GM11168 (cell line): Measurements from ENCODE around the gene GPA33.

Source experiments
- in situ Hi-C: fragments of 300-500 bp; cut with MboI; formaldehyde crosslinking; loops from one replicate; pipeline ENCODE4 v1.12.0; 2022; ENCODE audit warnings: low sequenced_read_pairs; ENCODE audit not compliant: unreplicated experiment

The GPA33 gene

GRCh38 chr1:167090314-167090942 is at the start of gene GPA33:
TSS of gene GPA33 (minus strand) at chr1:167090377. CDS start at chr1:167090287, 90 bp downstream.
- in situ Hi-C loops = no loop called here

DNA sequence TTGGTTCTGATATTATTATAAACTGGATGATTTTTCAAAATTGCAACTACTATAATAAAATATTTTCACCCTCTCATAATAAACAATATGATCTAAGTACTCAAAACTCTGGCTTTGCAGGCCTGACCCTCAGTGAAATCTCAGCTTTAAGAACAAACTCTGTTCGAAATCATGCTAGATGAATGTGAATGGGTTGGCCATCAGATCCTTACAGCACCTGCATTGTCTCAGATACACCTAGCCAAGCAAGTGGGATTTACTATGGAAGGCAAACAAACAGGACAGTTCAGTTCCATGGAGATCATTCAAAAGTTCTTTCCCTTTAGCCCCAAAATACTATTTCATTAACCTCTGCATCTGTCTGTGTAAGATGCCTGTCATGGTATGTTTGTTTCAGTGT is 48.5 kb upstream of the GPA33 start:
- in situ Hi-C loops = no loop called here

DNA sequence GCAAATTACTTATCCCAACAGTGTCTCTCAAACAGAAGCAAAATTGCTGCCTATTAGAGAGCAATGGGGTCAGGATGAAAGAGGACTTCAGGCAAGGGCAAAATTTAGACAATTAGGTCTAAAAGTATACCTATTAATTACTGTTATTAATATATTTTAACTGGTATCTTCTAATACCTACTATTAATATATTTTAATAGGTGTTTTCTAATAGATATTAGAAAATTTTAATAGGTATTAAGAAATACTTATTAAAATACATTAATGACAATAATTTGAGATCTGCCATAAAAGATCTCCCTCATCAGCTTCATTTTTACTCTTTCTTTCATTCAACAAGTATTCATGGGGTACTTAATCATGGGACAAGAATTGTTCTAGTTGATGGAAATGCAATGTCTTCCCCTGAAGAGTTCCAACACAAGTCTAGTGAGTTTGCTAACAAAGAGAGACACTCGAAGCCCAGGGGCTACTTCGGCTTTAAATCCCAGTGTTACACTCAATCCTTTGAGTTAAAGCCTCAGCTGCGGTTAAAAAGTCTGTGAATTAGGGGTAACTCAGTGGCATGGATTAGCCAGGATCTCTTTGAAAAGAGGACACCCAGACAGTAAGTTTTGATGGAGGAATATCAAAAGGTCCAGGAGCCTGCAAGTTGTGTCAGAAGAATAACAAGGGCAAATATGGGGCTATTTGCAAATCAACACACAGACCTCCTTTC is 47.8 kb upstream of the GPA33 start:
- in situ Hi-C loops = no loop called here

GRCh38 chr1:167137332-167137781 is 47.2 kb upstream of the GPA33 start:
- in situ Hi-C loops = no loop called here

GRCh38 chr1:167136806-167137205 is 46.6 kb upstream of the GPA33 start:
- in situ Hi-C loops = no loop called here

DNA sequence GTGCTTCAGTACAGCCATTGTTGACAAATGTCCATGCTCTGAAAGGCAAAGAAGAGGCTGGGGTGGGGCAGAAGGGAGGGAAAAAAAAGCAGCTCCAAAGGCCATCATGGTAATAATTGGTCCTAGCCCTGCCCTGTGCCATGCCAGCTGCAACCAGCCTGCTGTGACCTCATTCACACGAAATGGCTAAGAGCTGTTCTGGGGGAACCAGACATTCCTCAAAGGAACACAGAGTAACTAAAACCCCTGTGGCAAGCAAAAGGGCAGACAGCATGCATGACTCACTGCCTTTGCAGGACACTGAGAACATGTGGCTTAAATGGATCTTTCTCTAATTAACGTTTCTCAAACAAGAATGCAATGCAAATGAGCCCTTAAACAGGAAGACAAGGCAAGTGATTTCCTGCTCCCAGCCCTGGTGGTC is 46.0 kb upstream of the GPA33 start:
- in situ Hi-C loops = no loop called here

DNA sequence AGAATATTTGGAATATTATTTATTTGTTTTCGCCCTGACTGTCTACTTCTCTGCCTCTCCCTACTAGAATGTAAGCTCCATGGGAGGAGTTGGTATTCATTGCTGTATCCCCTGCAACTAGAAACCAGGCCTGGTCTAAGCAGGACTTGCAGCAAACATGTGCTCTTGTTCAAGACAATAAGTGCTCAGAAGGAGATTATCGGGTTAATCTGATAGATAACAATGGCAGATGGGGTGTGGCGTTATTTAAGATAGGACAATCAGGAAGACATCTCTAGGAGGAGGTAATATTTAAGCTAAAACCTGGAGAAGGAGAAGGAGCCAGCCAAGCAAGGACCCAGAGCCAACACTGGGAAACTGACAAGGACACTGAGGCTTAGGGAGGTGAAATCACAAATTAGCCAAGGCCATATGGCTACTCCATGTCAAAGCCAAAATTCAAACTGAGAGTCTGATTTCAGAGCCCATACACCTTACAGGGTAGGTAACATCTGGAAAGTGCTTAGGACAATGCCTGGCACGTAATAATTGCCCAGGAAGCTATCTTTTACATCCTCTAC is 45.2 kb upstream of the GPA33 start:
- in situ Hi-C loops = no loop called here

DNA sequence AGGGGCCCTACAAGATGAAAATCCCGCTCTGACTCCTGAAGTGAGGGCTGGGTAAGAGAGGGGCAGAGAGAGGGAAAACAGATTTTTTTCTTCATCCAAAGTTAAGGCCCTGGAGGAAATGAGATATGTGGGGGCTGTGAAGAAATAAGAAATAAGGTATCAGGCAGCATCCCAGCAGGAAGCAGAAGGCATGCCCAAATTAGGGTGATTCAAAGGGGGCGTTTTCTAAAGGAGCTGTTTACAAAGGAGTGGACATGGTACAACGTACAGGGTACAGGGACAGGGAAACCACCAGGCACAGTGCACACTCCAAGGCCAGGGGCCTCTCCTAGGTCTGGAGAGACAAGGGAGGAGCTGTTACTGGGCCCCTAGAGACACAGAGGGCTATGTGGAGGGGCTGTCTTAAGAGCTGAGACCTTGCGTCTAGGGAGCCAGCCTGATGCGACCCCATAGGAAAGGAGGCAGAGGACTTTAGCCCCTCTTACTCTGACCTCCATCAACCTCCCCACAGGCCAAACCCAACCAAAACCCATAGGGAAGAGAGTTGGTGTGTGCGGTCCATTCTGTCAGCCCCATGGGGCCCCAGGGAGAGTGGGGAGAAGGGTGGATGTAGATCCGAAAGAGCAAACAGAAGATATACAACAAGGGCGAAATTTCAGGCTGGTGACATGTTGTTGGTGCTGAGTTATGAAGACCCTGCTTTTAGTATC is 42.3 kb upstream of the GPA33 start:
- in situ Hi-C loops = no loop called here

DNA sequence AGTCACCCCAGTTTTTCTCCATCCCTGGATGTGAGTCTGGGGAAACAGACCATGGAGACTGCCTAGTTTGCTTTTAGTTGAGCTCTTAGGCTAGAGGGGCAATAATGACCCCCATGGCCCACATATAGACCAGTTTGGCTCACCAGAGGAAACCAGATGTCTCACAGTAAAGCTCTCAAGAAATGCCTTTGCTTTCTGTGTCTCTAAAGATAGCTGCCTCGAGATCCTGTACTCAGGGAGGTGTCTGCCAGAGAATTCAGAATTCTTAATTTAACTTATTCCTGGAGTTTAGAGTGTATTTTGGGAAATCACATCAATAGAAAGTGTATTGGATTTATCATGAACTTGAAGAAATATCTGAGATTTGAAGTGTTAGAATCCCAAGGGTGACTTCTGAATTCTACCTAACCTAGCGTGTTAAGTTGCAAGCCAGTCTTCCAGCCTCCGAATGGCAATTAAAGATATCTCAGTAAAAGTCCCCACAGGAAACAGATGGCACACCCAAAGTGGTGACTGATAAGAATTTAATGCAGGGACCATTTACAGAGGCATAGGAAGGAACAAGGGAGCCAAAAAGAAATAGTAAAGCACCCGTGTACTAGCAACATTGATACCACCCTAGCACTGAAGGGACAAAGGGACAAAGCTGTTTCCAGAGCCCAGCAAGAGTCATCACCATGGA is 40.8 kb upstream of the GPA33 start:
- in situ Hi-C loops = no loop called here

GRCh38 chr1:167128261-167129227 is 38.4 kb upstream of the GPA33 start:
- in situ Hi-C loops = no loop called here

DNA sequence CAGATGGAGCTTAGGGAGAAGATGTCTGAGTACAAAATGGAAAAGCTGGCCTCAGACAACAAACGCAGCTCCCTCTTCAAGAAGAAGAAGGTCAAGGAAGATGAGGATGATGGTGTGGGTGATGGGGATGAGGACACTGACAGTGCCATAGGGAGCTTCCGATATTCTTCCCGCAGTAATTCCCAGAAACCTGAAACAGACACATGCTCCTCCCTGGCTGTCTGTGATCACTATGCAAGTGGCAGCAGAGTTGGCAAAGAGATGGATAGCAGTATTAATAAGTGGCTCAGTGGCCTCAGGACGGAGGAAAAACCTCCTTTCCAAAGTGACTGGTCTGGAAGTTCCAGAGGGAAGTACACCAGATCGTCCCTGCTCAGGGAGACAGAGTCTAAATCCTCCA is 37.5 kb upstream of the GPA33 start:
- in situ Hi-C loops = no loop called here

DNA sequence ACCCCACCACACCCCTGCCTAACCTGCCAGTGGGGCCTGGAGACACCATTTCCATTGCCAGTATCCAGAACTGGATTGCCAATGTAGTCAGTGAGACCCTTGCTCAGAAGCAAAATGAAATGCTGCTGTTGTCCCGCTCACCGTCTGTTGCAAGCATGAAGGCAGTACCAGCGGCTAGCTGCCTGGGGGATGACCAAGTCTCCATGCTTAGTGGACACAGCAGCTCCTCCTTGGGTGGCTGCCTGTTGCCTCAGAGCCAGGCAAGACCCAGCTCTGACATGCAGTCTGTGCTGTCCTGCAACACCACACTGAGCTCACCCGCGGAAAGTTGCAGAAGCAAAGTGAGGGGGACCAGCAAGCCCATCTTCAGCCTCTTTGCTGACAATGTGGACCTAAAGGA is 37.1 kb upstream of the GPA33 start:
- in situ Hi-C loops = no loop called here

DNA sequence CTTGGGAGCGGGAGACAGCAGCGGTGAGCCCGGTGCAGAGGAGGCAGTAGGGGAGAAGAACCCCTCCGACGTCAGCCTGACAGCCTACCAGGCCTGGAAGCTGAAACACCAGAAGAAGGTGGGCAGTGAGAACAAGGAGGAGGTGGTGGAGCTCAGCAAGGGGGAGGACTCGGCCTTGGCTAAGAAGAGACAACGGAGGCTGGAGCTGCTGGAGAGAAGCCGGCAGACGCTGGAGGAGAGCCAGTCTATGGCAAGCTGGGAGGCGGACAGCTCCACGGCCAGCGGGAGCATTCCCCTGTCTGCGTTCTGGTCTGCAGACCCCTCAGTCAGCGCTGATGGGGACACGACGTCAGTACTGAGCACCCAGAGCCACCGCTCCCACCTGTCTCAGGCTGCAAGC is 36.6 kb upstream of the GPA33 start:
- in situ Hi-C loops = no loop called here

DNA sequence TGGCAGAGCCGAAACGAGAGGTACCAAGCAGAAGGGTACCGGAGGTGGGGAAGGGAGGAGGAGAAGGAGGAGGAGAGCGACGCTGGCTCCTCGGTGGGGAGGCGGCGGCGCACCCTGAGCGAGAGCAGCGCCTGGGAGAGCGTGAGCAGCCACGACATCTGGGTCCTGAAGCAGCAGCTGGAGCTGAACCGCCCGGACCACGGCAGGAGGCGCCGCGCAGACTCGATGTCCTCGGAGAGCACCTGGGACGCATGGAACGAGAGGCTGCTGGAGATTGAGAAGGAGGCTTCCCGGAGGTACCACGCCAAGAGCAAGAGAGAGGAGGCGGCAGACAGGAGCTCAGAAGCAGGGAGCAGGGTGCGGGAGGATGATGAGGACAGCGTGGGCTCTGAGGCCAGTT is 36.1 kb upstream of the GPA33 start:
- in situ Hi-C loops = no loop called here

- in situ Hi-C loops = no loop called here
Observed at GRCh38 chr1:167122568-167122967, 32.4 kb upstream of the GPA33 start.

DNA sequence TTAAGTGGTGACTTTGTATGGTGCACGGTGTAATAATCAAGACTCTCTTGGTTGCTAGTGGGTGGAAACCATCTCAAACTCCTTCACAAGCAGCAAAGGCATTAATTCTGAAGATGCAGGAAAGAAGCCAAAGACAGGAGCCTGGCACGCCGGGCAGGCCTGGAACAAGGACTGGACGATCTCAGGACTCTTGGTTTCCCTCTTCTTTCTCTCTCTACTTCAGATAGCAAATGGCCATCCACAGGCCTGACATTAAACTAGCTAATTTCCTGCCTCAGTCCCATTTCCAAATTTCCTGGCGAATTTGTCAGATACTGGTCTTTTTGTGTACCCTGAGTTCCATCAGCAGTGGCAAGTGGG is 31.9 kb upstream of the GPA33 start:
- in situ Hi-C loops = no loop called here

- in situ Hi-C loops = no loop called here
Observed at GRCh38 chr1:167121375-167122120, 31.4 kb upstream of the GPA33 start.

GRCh38 chr1:167120899-167121298 is 30.7 kb upstream of the GPA33 start:
- in situ Hi-C loops = no loop called here

DNA sequence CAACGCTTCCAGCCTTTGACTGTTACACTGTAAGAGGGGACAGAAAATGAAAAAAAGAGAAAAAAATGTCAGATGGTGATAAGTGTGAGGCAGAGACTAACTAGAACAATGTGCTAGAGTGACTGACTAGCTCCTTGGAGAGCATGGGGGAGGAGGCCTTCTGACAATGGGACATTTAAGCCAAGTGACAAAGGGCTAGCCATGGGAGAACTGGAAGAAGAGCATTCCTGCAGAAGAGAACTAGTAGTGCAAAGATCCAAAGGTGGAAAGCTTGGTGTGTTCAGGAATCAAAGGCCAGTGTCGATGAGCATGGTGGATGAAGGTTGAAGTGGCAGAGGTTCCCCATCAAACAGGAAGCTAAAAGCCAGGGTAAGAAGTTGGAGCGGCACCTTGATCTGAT is 29.5 kb upstream of the GPA33 start:
- in situ Hi-C loops = no loop called here
